Spleen (tissue), 7 donors: ENCODE data around the gene FUT6.
"Not testable (repeated sequence)": the region's sequence is repeated elsewhere in the genome, so short reads cannot be mapped to it uniquely, and the experiment has no call there.

Experiments used
- POLR2A ChIP-seq, 3 donors: fragments of 450-650 bp; IDR thresholded peaks; one replicate each; pipeline ENCODE4 v1.5.1; 2017; ENCODE audit warnings: antibody characterized with exemption in 3 of 3, mild to moderate bottlenecking in 1 of 3
- TF ChIP-seq, protein P1 (sequence below), 11 experiments: fragments of 200-600 bp in 7 of 11; fragments of 450-650 bp in 4 of 11; sonication (generic) in 4 of 11; IDR thresholded peaks in 8 of 11; conservative IDR thresholded peaks in 3 of 11; 1 replicate in 7 of 11; 2 replicates in 4 of 11; pipeline versions ENCODE4 v1.4.0 to v1.8.0; 2016 to 2021; ENCODE audit warnings: antibody characterized with exemption in 11 of 11, inconsistent platforms in 4 of 11, mild to moderate bottlenecking in 1 of 11
- donor health status: DM: no; HTN: no; CAD: no; lungs with moderate emphysema.
- donor health status: DM: no; HTN: no; CAD: no.
- donor health status: DM: no; HTN: no; CAD: no.

DNA sequence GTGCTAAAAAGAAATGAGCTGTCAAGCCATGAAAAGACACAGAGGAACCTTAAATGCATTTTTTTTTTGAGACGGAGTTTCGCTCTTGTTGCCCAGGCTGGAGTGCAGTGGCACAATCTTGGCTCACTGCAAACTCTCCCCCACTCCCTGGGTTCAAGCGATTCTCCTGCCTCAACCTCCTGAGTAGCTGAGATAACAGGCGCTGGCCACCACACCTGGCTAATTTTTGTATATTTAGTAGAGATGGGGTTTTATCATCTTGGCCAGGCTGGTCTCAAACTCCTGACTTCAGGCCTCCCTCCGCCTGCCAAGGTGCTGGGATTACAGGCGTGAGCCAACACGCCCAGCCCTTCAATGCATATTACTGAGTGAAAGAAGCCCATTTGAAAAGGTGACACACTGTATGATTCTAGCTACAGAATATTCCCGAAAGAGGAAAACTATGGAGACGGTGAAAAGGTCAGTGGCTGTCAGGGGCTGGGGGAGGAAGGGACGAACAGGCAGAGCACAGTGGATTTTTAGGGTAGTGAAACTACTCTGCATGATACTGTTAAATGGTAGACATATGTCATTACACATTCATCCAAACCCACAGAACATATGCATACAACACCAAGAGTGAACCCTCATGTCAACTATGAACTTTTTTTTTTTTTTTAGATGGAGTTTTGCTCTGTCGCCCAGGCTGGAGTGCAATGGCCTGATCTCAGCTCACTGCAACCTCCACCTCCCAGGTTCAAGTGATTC is 44.7 kb upstream of the FUT6 start:
- TF ChIP-seq, protein P1, sequence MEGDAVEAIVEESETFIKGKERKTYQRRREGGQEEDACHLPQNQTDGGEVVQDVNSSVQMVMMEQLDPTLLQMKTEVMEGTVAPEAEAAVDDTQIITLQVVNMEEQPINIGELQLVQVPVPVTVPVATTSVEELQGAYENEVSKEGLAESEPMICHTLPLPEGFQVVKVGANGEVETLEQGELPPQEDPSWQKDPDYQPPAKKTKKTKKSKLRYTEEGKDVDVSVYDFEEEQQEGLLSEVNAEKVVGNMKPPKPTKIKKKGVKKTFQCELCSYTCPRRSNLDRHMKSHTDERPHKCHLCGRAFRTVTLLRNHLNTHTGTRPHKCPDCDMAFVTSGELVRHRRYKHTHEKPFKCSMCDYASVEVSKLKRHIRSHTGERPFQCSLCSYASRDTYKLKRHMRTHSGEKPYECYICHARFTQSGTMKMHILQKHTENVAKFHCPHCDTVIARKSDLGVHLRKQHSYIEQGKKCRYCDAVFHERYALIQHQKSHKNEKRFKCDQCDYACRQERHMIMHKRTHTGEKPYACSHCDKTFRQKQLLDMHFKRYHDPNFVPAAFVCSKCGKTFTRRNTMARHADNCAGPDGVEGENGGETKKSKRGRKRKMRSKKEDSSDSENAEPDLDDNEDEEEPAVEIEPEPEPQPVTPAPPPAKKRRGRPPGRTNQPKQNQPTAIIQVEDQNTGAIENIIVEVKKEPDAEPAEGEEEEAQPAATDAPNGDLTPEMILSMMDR (IDR thresholded peaks at IDR 0.05 in 8 of 11, conservative IDR thresholded peaks at IDR 0.05 in 3 of 11), result not testable (repeated sequence)
- not testable (repeated sequence) for TF ChIP-seq POLR2A (IDR thresholded peaks at IDR 0.05)
